Measurements from ENCODE around the gene HSD3B7. TPM values are rescaled to one million over a fixed set of nuclear protein-coding genes. Genes with fewer than 3 reads are reported as not detected.

HSD3B7 gene
- total RNA-seq, 1 experiment from 2014 or later, result 5.5 TPM

GRCh38 chr16:30980434-30980833 is 4.6 kb upstream of the HSD3B7 start:
- Mint-ChIP-seq H3K9me3 (no peaks in the 10 kb centered on the region; a peak in 1 of 5 replicates), H3K4me3 (no peak overlapping the region), H3K4me1 (peaks cover 3% of the 10 kb centered on the region in 2 experiments), H3K27me3 (ENCODE audit: low read depth) (no peaks in the 10 kb centered on the region; the same call in 1 of the 2 replicates), H3K36me3 (ENCODE audit: insufficient read depth in 1 of 3, low read depth in 3 of 3) (peaks cover 37 to 67% (median 66%) of the 10 kb centered on the region in 3 experiments), H3K27ac (no peak overlapping the region)
- no peak for DNase-seq
- no peaks in the 10 kb centered on the region for H3K4me1 ChIP-seq (ENCODE audit: insufficient read depth, low read length)
- no peaks in the 10 kb centered on the region for H3K9me3 ChIP-seq (ENCODE audit: control insufficient read depth, low read depth, low read length)
- no peak overlapping the region for H4K91ac ChIP-seq (ENCODE audit: insufficient read length, low read depth, low read length)
- no peak overlapping the region for H2AK5ac ChIP-seq (ENCODE audit: insufficient read length, low read length)
- H2BK5ac ChIP-seq (ENCODE audit: insufficient read length, low read length), result no peak overlapping the region
- no peak overlapping the region for H2BK120ac ChIP-seq (ENCODE audit: low read depth, low read length, poor library complexity, severe bottlenecking)
- TF ChIP-seq CTCF (conservative IDR thresholded peaks at IDR 0.05), result no peak
- no peaks in the 10 kb centered on the region for H3K27me3 ChIP-seq (ENCODE audit: insufficient read depth, low read length)
- no peak overlapping the region for H3K9ac ChIP-seq (ENCODE audit: extremely low read depth, insufficient read length, low read length)
- no peak overlapping the region for H3K4me2 ChIP-seq (ENCODE audit: insufficient read depth, insufficient read length, low read length)
- no peaks in the 10 kb centered on the region for H3K23me2 ChIP-seq (ENCODE audit: insufficient read length, low read depth, low read length, poor library complexity, severe bottlenecking)
- H2BK12ac ChIP-seq (ENCODE audit: insufficient read length, low read depth, low read length), result no peak overlapping the region
- no peak overlapping the region for H3T11ph ChIP-seq (ENCODE audit: low read length)
- no peaks in the 10 kb centered on the region for H4K20me1 ChIP-seq (ENCODE audit: control insufficient read depth, insufficient read depth, insufficient read length)
- H3K56ac ChIP-seq (ENCODE audit: insufficient read length, low read depth, low read length), result no peak overlapping the region
- no peak overlapping the region for H2BK20ac ChIP-seq (ENCODE audit: low read depth, low read length, poor library complexity, severe bottlenecking)
- H3K18ac ChIP-seq (ENCODE audit: insufficient read length, low read depth, low read length), result no peak overlapping the region
- no peak overlapping the region for H3K14ac ChIP-seq (ENCODE audit: insufficient read depth, low read length)
- no peaks in the 10 kb centered on the region for H3K79me2 ChIP-seq (ENCODE audit: insufficient read depth, low read length)
- H3K27ac ChIP-seq (ENCODE audit: insufficient read length, low read depth, low read length), result no peak overlapping the region
- no peaks in the 10 kb centered on the region for H3K79me1 ChIP-seq (ENCODE audit: insufficient read depth, low read depth, low read length, poor library complexity, severe bottlenecking)
- H4K8ac ChIP-seq (replicated peaks; ENCODE audit: insufficient read length, low read depth, low read length), result no peak overlapping the region
- H3K23ac ChIP-seq (ENCODE audit: insufficient read length, low read depth, low read length), result no peak overlapping the region
- H4K5ac ChIP-seq (ENCODE audit: insufficient read length, low read depth, low read length), result no peak overlapping the region
- H3K4ac ChIP-seq (ENCODE audit: low read depth, low read length), result no peak overlapping the region
- H2BK15ac ChIP-seq (ENCODE audit: low read depth, low read length), result no peak overlapping the region
- no peak overlapping the region for H2AFZ ChIP-seq (ENCODE audit: low read length)
- WGBS (ENCODE audit: extremely low coverage, insufficient read length, low lambda C conversion rate), result no CpG with 5 or more reads among the region's 29 CpGs
